Ascending aorta (tissue), 2 donors: ENCODE data around the gene ARHGAP10. TPM values are rescaled to one million over a fixed set of nuclear protein-coding genes. Genes with fewer than 3 reads are reported as not detected.
"Not testable (repeated sequence)": the region's sequence is repeated elsewhere in the genome, so short reads cannot be mapped to it uniquely, and the experiment has no call there.

Source experiments
- DNase-seq, 2 donors: peaks; one replicate each; pipeline ENCODE4 v3.0.0-alpha.2; 2019; ENCODE audit warnings: low spot score in 2 of 2
- H3K27ac ChIP-seq, 2 donors: fragments of 200-600 bp; sonication (generic); one replicate each; pipeline ENCODE4 v1.5.1; 2016 to 2017; ENCODE audit warnings: mild to moderate bottlenecking in 1 of 2
- H3K27me3 ChIP-seq: fragments of 200-600 bp; sonication (generic); one replicate; pipeline ENCODE4 v1.5.1; 2017
- H3K36me3 ChIP-seq, 2 donors: fragments of 200-600 bp; sonication (generic); one replicate each; pipeline ENCODE4 v1.5.1; 2016
- H3K4me1 ChIP-seq, 2 donors: fragments of 200-600 bp; sonication (generic); one replicate each; pipeline ENCODE4 v1.5.1; 2016 to 2017; ENCODE audit warnings: mild to moderate bottlenecking in 1 of 2
- H3K4me3 ChIP-seq, 2 donors: fragments of 200-600 bp; sonication (generic); one replicate each; pipeline ENCODE4 v1.5.1; 2016 to 2017; ENCODE audit warnings: mild to moderate bottlenecking in 1 of 2
- H3K9me3 ChIP-seq, 2 donors: fragments of 200-600 bp; sonication (generic); one replicate each; pipeline ENCODE4 v1.5.1; 2016
- CTCF ChIP-seq, 3 experiments: fragments of 200-600 bp in 2 of 3; fragments of 450-650 bp in 1 of 3; sonication (generic) in 2 of 3; IDR thresholded peaks; one replicate each; pipeline ENCODE4 v1.5.1; 2016 to 2019; ENCODE audit warnings: antibody characterized with exemption in 3 of 3, mild to moderate bottlenecking in 1 of 3, moderate library complexity in 1 of 3
- intact Hi-C: fragments of 100-400 bp; cut with DNase I; formaldehyde crosslinking; loops from one replicate; pipeline ENCODE4 v1.15.1; 2023
- total RNA-seq: library from RNA; depleted of rRNA; stranded (reverse); fragments of >200 nt; gene quantifications from one replicate; pipeline ENCODE4 v1.1.0, GENCODE V29; 2016

ARHGAP10 gene
- total RNA-seq, 1 donor from 2014 or later: 77.3 TPM

GRCh38 chr4:147877308-147877771, 145.5 kb downstream of the ARHGAP10 start:
- TF ChIP-seq CTCF (IDR thresholded peaks at IDR 0.05): no peak
- no peak for DNase-seq
- Histone ChIP-seq H3K27me3 (no peaks in the 10 kb centered on the region), H3K4me1 (no peaks in the 10 kb centered on the region), H3K27ac (no peak overlapping the region), H3K36me3 (peaks cover 69 to 79% of the 10 kb centered on the region in 2 donors), H3K9me3 (no peaks in the 10 kb centered on the region), H3K4me3 (no peak overlapping the region)
- intact Hi-C loops: no loop called here

GRCh38 chr4:147879676-147880075, 147.8 kb downstream of the ARHGAP10 start:
- Histone ChIP-seq H3K36me3 (peaks cover 67 to 86% of the 10 kb centered on the region in 2 donors), H3K9me3 (no peaks in the 10 kb centered on the region), H3K4me1 (no peaks in the 10 kb centered on the region), H3K27me3 (no peaks in the 10 kb centered on the region), H3K4me3 (no peak overlapping the region), H3K27ac (no peak overlapping the region)
- no peak for DNase-seq
- TF ChIP-seq CTCF (IDR thresholded peaks at IDR 0.05): no peak
- intact Hi-C loops: no loop called here

GRCh38 chr4:147880511-147880910, 148.6 kb downstream of the ARHGAP10 start:
- Histone ChIP-seq H3K4me3 (no peak overlapping the region), H3K4me1 (no peaks in the 10 kb centered on the region), H3K27ac (no peak overlapping the region), H3K9me3 (no peaks in the 10 kb centered on the region), H3K27me3 (no peaks in the 10 kb centered on the region), H3K36me3 (peaks cover 60 to 86% of the 10 kb centered on the region in 2 donors)
- intact Hi-C loops: no loop called here
- no peak for DNase-seq
- TF ChIP-seq CTCF (IDR thresholded peaks at IDR 0.05): no peak

- intact Hi-C loops: no loop called here
- TF ChIP-seq CTCF (IDR thresholded peaks at IDR 0.05): no peak
- no peaks in the 10 kb centered on the region for H3K4me1 ChIP-seq
- no peak for DNase-seq
- no peak overlapping the region for H3K4me3 ChIP-seq
- peaks cover 64 to 93% of the 10 kb centered on the region in 2 donors for H3K36me3 ChIP-seq
- no peaks in the 10 kb centered on the region for H3K9me3 ChIP-seq
- no peak overlapping the region for H3K27ac ChIP-seq
- H3K27me3 ChIP-seq: no peaks in the 10 kb centered on the region
Observed at GRCh38 chr4:147884536-147884935, 152.6 kb downstream of the ARHGAP10 start.

GRCh38 chr4:147885216-147885615, 153.3 kb downstream of the ARHGAP10 start:
- H3K36me3 ChIP-seq: peaks cover 60 to 90% of the 10 kb centered on the region in 2 donors
- H3K27me3 ChIP-seq, DNase-seq, H3K9me3 ChIP-seq, intact Hi-C loops, H3K4me1 ChIP-seq, H3K27ac ChIP-seq, H3K4me3 ChIP-seq: not testable (repeated sequence)

- Histone ChIP-seq H3K36me3 (peaks cover 28 to 45% of the 10 kb centered on the region in 2 donors), H3K4me3 (no peak overlapping the region), H3K27ac (no peak overlapping the region), H3K4me1 (no peaks in the 10 kb centered on the region), H3K27me3 (no peaks in the 10 kb centered on the region), H3K9me3 (peaks cover 0 to 18% of the 10 kb centered on the region in 2 donors)
- intact Hi-C loops: no loop called here
- DNase-seq: no peak
- TF ChIP-seq CTCF (IDR thresholded peaks at IDR 0.05): no peak
Observed at GRCh38 chr4:147891476-147892115, 159.7 kb downstream of the ARHGAP10 start.
